A549 (cell line): ENCODE results near the gene PSMD14. TPM values are rescaled to one million over a fixed set of nuclear protein-coding genes. Genes with fewer than 3 reads are reported as not detected.

Experiments
- ATAC-seq, 2 experiments: fragments of 200-7000 bp in 1 of 2; fragments of >200 bp in 1 of 2; cut with Nextera tagmentation in 1 of 2; cut with Tn5 transposase in 1 of 2; 3 replicates each; pipeline versions ENCODE4 v1.8.0 to v1.9.1; 2018 to 2020; ENCODE audit warnings: mild to moderate bottlenecking in 1 of 2, moderate library complexity in 1 of 2
- CTCF ChIA-PET: fragments of 300-600 bp; sonication (Branson Sonifier 250); formaldehyde crosslinking; extraction: SDS; loops from one replicate; lab custom pipeline; 2021; ENCODE audit warnings: antibody characterized with exemption, inconsistent platforms; lab: Yijun Ruan, JAX
- POLR2A ChIA-PET: fragments of 350-600 bp; formaldehyde crosslinking; extraction: SDS; loops from one replicate; lab custom pipeline; 2021; ENCODE audit warnings: antibody characterized with exemption, inconsistent platforms; lab: Yijun Ruan, JAX
- DNase-seq, 2 experiments: peaks; one replicate each; pipeline versions ENCODE4 v3.0.0 to v3.0.0-alpha.2; 2011 to 2016; ENCODE audit warnings: low read depth in 1 of 2, low spot score in 1 of 2
- FAIRE-seq: peaks from 2 replicates; lab custom pipeline; 2011; peaks lifted over from hg19 to GRCh38; lab: Jason Lieb, UNC
- H3K27ac ChIP-seq, 2 experiments: fragments of >200 bp; sonication (Bioruptor Twin); formaldehyde crosslinking; 3 replicates each; pipeline ENCODE4 v1.5.1; 2016 to 2017
- H3K4me1 ChIP-seq: fragments of >200 bp; sonication (Bioruptor Twin); formaldehyde crosslinking; 3 replicates; pipeline ENCODE4 v1.6.1; 2016
- H3K4me2 ChIP-seq: fragments of >200 bp; sonication (Bioruptor Twin); formaldehyde crosslinking; 3 replicates; pipeline ENCODE4 v1.6.1; 2016
- H3K4me3 ChIP-seq: fragments of >200 bp; sonication (Bioruptor Twin); formaldehyde crosslinking; 3 replicates; pipeline ENCODE4 v1.5.1; 2016
- H3K9me3 ChIP-seq: fragments of >200 bp; sonication (Bioruptor Twin); formaldehyde crosslinking; 3 replicates; pipeline ENCODE4 v1.6.1; 2016
- CHD2 ChIP-seq: fragments of 150-350 bp; IDR thresholded peaks from 2 replicates; pipeline ENCODE4 v1.6.1; 2014; ENCODE audit warnings: low read length; ENCODE audit not compliant: partially characterized antibody
- FOXS1 ChIP-seq: fragments of 250-450 bp; sonication (Bioruptor Pico); IDR thresholded peaks from 2 replicates; pipeline ENCODE4 v1.5.0; 2020; ENCODE audit warnings: mild to moderate bottlenecking, moderate library complexity
- HES2 ChIP-seq: fragments of >200 bp; sonication (Bioruptor Twin); formaldehyde crosslinking; IDR thresholded peaks from 2 replicates; pipeline ENCODE4 v1.6.1; 2016
- HEYL ChIP-seq: fragments of 250-450 bp; sonication (Bioruptor Pico); IDR thresholded peaks from 2 replicates; pipeline ENCODE4 v1.8.0; 2021; ENCODE audit warnings: mild to moderate bottlenecking, moderate library complexity
- HOXB13 ChIP-seq: fragments of 250-450 bp; sonication (Bioruptor Pico); IDR thresholded peaks from 2 replicates; pipeline ENCODE4 v1.5.0; 2020; ENCODE audit warnings: low read depth, mild to moderate bottlenecking, moderate library complexity
- HOXB5 ChIP-seq: fragments of 250-450 bp; sonication (Bioruptor Pico); IDR thresholded peaks from 2 replicates; pipeline ENCODE4 v1.5.0; 2020; ENCODE audit warnings: mild to moderate bottlenecking, moderate library complexity
- JUNB ChIP-seq: fragments of >200 bp; sonication (Bioruptor Twin); formaldehyde crosslinking; IDR thresholded peaks from 2 replicates; pipeline ENCODE4 v1.6.1; 2016
- KDM1A ChIP-seq: fragments of 200-600 bp; sonication (generic); IDR thresholded peaks from 2 replicates; pipeline ENCODE4 v1.6.1; 2016; ENCODE audit warnings: low read depth, mild to moderate bottlenecking
- MYC ChIP-seq: IDR thresholded peaks from 2 replicates; pipeline ENCODE4 v1.6.1; 2012; ENCODE audit warnings: mild to moderate bottlenecking, inconsistent platforms, low read length, improper control_type of control experiment, borderline replicate concordance
- PHF8 ChIP-seq: fragments of 200-600 bp; sonication (generic); IDR thresholded peaks from 2 replicates; pipeline ENCODE4 v1.6.1; 2016; ENCODE audit warnings: low read depth, mild to moderate bottlenecking, antibody characterized with exemption, moderate library complexity, borderline replicate concordance
- POLR2A ChIP-seq: IDR thresholded peaks from 2 replicates; pipeline ENCODE4 v1.6.1; 2012; ENCODE audit warnings: mild to moderate bottlenecking, low read length
- RAD21 ChIP-seq, 2 experiments: fragments of >200 bp in 1 of 2; sonication (Bioruptor Twin) in 1 of 2; formaldehyde crosslinking in 1 of 2; IDR thresholded peaks in 1 of 2; conservative IDR thresholded peaks in 1 of 2; 2 replicates in 1 of 2; 3 replicates in 1 of 2; pipeline ENCODE4 v1.6.1; 2012 to 2018; ENCODE audit warnings: inconsistent platforms in 1 of 2
- REST ChIP-seq: fragments of 200-600 bp; sonication (generic); IDR thresholded peaks from 2 replicates; pipeline ENCODE4 v1.6.1; 2016; ENCODE audit warnings: antibody characterized with exemption, mild to moderate bottlenecking, moderate library complexity
- RNF2 ChIP-seq: fragments of 200-600 bp; sonication (generic); IDR thresholded peaks from 2 replicates; pipeline ENCODE4 v1.6.1; 2016; ENCODE audit warnings: low read depth, mild to moderate bottlenecking, antibody characterized with exemption, moderate library complexity, borderline replicate concordance
- SREBF2 ChIP-seq: fragments of 450-650 bp; IDR thresholded peaks from 2 replicates; pipeline ENCODE4 v1.6.1; 2014; ENCODE audit warnings: mild to moderate bottlenecking, moderate library complexity
- TP53 ChIP-seq: fragments of 250-450 bp; sonication (Bioruptor Pico); IDR thresholded peaks from 2 replicates; pipeline ENCODE4 v1.5.0; 2021; ENCODE audit warnings: mild to moderate bottlenecking, moderate library complexity
- ZC3H11A ChIP-seq: fragments of 450-650 bp; IDR thresholded peaks from 2 replicates; pipeline ENCODE4 v1.6.1; 2014; ENCODE audit warnings: antibody characterized with exemption, mild to moderate bottlenecking
- ZSCAN20 ChIP-seq: fragments of 250-450 bp; sonication (Bioruptor Pico); IDR thresholded peaks from 2 replicates; pipeline ENCODE4 v1.8.0; 2022; ENCODE audit warnings: mild to moderate bottlenecking, moderate library complexity
- WGBS: methylation state at CpG from one replicate; pipeline ENCODE4 v1.1.6; 2017; ENCODE audit errors: missing lambda C conversion rate; 5-methylcytosine and 5-hydroxymethylcytosine counted together
- polyA plus RNA-seq, 4 experiments: library from polyadenylated mRNA; depleted of rRNA in 3 of 4; stranded (reverse); fragments of >200 nt; fragmentation: RNase III in 1 of 4; extraction: RNeasy Plus Mini Kit Qiagen cat#74134 plus additional on column Dnase treatment in 1 of 4; gene quantifications; 2 replicates in 3 of 4; 3 replicates in 1 of 4; pipeline ENCODE4 v1.2.3, GENCODE V29; 2011 to 2017
- TF ChIP-seq, protein P1 (sequence below): IDR thresholded peaks from 2 replicates; pipeline ENCODE4 v1.6.1; 2012

The PSMD14 gene
- polyA plus RNA-seq, 2 of the 4 experiments (the other 2 are of a cell fraction): 166 to 218 TPM

DNA sequence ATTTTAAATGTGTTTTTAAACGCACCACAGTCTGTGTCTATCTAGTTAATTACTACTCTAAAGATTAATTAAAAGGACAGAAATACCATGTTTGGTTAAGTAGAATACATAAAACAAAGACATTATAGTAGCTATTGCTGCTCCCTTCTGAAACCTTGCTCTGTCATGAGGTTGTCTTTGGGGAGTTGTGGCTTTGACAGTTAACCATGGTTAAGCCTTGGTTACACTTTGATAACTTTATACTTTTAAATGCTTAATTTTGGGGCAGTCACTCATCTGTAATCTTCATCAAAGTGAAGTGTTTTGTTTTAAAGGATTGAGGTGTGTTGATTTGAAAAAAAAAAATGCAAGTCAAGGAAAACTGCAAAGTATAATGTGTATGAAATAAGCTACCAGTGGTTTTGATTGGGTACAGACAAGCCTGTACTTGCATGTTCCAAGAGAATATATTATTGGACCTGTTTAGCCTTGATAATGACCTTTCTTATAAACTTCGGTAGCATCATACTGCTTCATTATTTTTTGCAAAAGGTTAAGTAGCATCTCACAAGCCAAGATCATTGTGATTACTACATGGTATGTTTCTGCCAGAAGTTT lies 78.1 kb downstream of the PSMD14 start:
- ChIA-PET POLR2A (no interaction called here), CTCF (no interaction called here)
- ATAC-seq (no peak), FAIRE-seq (no peak), DNase-seq (no peak)
- Histone ChIP-seq H3K27ac (no peak overlapping the region), H3K4me2 (no peak overlapping the region), H3K4me1 (0 out of 3 replicates have a peak, but pooled peaks cover 4% of the 10 kb centered on the region), H3K9me3 (no peaks in the 10 kb centered on the region), H3K4me3 (no peak overlapping the region)
- TF ChIP-seq SREBF2 (no peak), MYC (no peak), REST (no peak), ZC3H11A (no peak), KDM1A (no peak)
- TF ChIP-seq, protein P1, sequence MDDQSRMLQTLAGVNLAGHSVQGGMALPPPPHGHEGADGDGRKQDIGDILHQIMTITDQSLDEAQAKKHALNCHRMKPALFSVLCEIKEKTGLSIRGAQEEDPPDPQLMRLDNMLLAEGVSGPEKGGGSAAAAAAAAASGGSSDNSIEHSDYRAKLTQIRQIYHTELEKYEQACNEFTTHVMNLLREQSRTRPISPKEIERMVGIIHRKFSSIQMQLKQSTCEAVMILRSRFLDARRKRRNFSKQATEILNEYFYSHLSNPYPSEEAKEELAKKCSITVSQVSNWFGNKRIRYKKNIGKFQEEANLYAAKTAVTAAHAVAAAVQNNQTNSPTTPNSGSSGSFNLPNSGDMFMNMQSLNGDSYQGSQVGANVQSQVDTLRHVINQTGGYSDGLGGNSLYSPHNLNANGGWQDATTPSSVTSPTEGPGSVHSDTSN: no peak
- 85% methylated on average over 2 of the region's 2 CpGs for WGBS

- H3K27ac ChIP-seq: no peak overlapping the region
- CTCF ChIA-PET: no interaction called here
- FAIRE-seq (no peak), ATAC-seq (no peak), DNase-seq (no peak)
- no peaks in the 10 kb centered on the region for H3K9me3 ChIP-seq
- no peaks in the 10 kb centered on the region for H3K4me1 ChIP-seq
- TF ChIP-seq RNF2 (no peak), HES2 (no peak), HOXB5 (CRISPR knock-in tag) (no peak), HOXB13 (CRISPR knock-in tag) (no peak), PHF8 (no peak), CHD2 (no peak), POLR2A (no peak), JUNB (no peak), RAD21 (conservative IDR thresholded peaks at IDR 0.05 in 1 of 2, IDR thresholded peaks at IDR 0.05 in 1 of 2) (no peak), TP53 (no peak), FOXS1 (CRISPR knock-in tag) (no peak), HEYL (no peak), SREBF2 (no peak), KDM1A (no peak), ZSCAN20 (CRISPR knock-in tag) (no peak)
- TF ChIP-seq, all 56 proteins: peak for 0
- Histone ChIP-seq H3K4me3 (no peak overlapping the region), H3K4me2 (no peak overlapping the region)
- 89% methylated on average over 2 of the region's 2 CpGs for WGBS
- POLR2A ChIA-PET: no interaction called here
Measured at GRCh38 chr2:161388146-161388779, 80.0 kb downstream of the PSMD14 start.
